Trophoblast cell (in vitro differentiated cells and primary cell): ENCODE data around the gene RPL22.

Experiments
- DNase-seq, 2 donors: peaks; one replicate each; pipeline ENCODE4 v3.0.0-alpha.2; 2016
- H2AFZ ChIP-seq: 2 replicates; pipeline ENCODE4 v1.6.1; 2013; ENCODE audit warnings: low read length, moderate library complexity, mild to moderate bottlenecking; ENCODE audit not compliant: insufficient read depth, poor library complexity
- H2AK5ac ChIP-seq: 2 replicates; pipeline ENCODE4 v1.6.1; 2013; ENCODE audit warnings: mild to moderate bottlenecking, low read length
- H2BK120ac ChIP-seq: 2 replicates; pipeline ENCODE4 v1.6.1; 2013; ENCODE audit warnings: low read length, mild to moderate bottlenecking, moderate library complexity; ENCODE audit not compliant: insufficient read depth, poor library complexity
- H2BK12ac ChIP-seq: 2 replicates; pipeline ENCODE4 v1.6.1; 2013; ENCODE audit warnings: mild to moderate bottlenecking, low read length, moderate library complexity
- H2BK5ac ChIP-seq: 2 replicates; pipeline ENCODE4 v1.6.1; 2013; ENCODE audit warnings: low read length, low read depth, moderate library complexity, mild to moderate bottlenecking; ENCODE audit not compliant: poor library complexity
- H3K14ac ChIP-seq: 2 replicates; pipeline ENCODE4 v1.6.1; 2013; ENCODE audit warnings: mild to moderate bottlenecking, low read length
- H3K18ac ChIP-seq: 2 replicates; pipeline ENCODE4 v1.6.1; 2013; ENCODE audit warnings: mild to moderate bottlenecking, low read length
- H3K23ac ChIP-seq: 2 replicates; pipeline ENCODE4 v1.6.1; 2013; ENCODE audit warnings: low read length
- H3K27ac ChIP-seq: 2 replicates; pipeline ENCODE4 v1.5.1; 2013; ENCODE audit warnings: low read depth, mild to moderate bottlenecking, inconsistent platforms, low read length, moderate library complexity
- H3K27me3 ChIP-seq: 2 replicates; pipeline ENCODE4 v1.6.1; 2013; ENCODE audit warnings: inconsistent platforms, mild to moderate bottlenecking, low read length, moderate library complexity; ENCODE audit not compliant: insufficient read depth
- H3K36me3 ChIP-seq, 2 experiments: 1 replicate in 1 of 2; 2 replicates in 1 of 2; pipeline ENCODE4 v1.6.1; 2013; ENCODE audit warnings: low read length in 2 of 2, mild to moderate bottlenecking in 2 of 2, moderate library complexity in 1 of 2; ENCODE audit not compliant: insufficient read depth in 2 of 2, control insufficient read depth in 1 of 2
- H3K4ac ChIP-seq: 2 replicates; pipeline ENCODE4 v1.6.1; 2013; ENCODE audit warnings: low read depth, mild to moderate bottlenecking, low read length, moderate library complexity
- H3K4me1 ChIP-seq, 2 experiments: 1 replicate in 1 of 2; 2 replicates in 1 of 2; pipeline ENCODE4 v1.6.1; 2013; ENCODE audit warnings: low read length in 2 of 2, mild to moderate bottlenecking in 2 of 2, moderate library complexity in 1 of 2; ENCODE audit not compliant: insufficient read depth in 2 of 2, control insufficient read depth in 1 of 2
- H3K4me2 ChIP-seq: 2 replicates; pipeline ENCODE4 v1.6.1; 2013; ENCODE audit warnings: inconsistent platforms, mild to moderate bottlenecking, low read length, moderate library complexity
- H3K4me3 ChIP-seq: 2 replicates; pipeline ENCODE4 v1.5.1; 2013; ENCODE audit warnings: mild to moderate bottlenecking, low read depth, low read length, inconsistent platforms
- H3K79me1 ChIP-seq: one replicate; pipeline ENCODE4 v1.6.1; 2013; ENCODE audit warnings: low read length
- H3K79me2 ChIP-seq: 2 replicates; pipeline ENCODE4 v1.6.1; 2013; ENCODE audit warnings: low read length, mild to moderate bottlenecking; ENCODE audit not compliant: control insufficient read depth, insufficient read depth, poor library complexity
- H3K9ac ChIP-seq: 2 replicates; pipeline ENCODE4 v1.6.1; 2013; ENCODE audit warnings: mild to moderate bottlenecking, low read length
- H3K9me3 ChIP-seq: 2 replicates; pipeline ENCODE4 v1.6.1; 2013; ENCODE audit warnings: low read depth, mild to moderate bottlenecking, control low read depth, inconsistent platforms, low read length; ENCODE audit not compliant: insufficient read depth
- H4K12ac ChIP-seq: 2 replicates; pipeline ENCODE4 v1.6.1; 2013; ENCODE audit warnings: low read depth, mild to moderate bottlenecking, low read length, moderate library complexity
- H4K8ac ChIP-seq: 2 replicates; pipeline ENCODE4 v1.6.1; 2013; ENCODE audit warnings: low read depth, mild to moderate bottlenecking, low read length, moderate library complexity
- H4K91ac ChIP-seq: one replicate; pipeline ENCODE4 v1.6.1; 2013; ENCODE audit warnings: low read depth, mild to moderate bottlenecking, low read length, moderate library complexity
- WGBS: extraction: QIAGEN DNeasy Blood & Tissue Kit; methylation state at CpG from one replicate; pipeline ENCODE4 v1.1.7; 2013; ENCODE audit warnings: missing lambda C conversion rate; ENCODE audit not compliant: insufficient read length, insufficient coverage; ENCODE audit errors: extremely low coverage; 5-methylcytosine and 5-hydroxymethylcytosine counted together

The RPL22 gene

DNA sequence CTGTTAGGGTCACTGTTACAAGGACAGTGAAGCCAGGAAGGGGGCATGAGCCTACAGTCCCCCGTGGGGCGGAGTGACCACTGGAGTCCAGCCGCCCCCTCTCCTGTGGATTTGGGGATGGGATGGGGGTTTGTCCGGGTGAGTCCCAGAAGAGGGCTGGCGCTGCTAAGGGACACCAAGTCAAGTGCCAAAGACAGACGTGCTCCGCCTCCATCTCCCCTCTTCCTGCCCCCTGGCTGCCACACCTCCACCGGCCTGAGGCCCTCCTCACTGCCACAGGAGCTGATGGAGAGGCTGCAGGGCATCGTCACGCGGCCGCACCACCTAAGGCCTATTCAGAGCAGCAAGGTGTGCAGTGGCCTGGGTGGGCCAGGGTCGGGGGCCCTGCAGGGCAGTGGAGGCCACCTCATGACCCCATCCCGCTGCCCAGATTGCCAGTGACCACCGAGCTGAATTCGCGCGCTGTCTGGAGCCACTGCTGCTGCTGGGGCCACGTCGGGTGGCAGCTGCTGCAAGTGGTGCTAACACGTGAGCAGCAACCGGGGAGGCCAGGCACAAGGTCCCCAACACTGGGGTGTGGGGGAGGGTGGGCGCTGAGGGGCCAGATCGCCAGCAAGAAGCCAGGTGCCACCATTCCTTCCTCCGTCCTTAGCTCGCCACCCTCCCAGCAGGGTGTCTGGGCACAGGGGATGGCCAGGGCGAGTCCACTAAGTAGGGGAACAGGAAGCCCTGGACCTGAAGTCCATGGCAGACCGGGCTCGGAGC lies 11.4 kb upstream of the RPL22 start:
- WGBS = no CpG with 5 or more reads among the region's 29 CpGs
- Histone ChIP-seq H4K8ac (no peak overlapping the region), H3K14ac (no peak overlapping the region), H4K12ac (no peak overlapping the region), H2BK120ac (no peak overlapping the region), H3K79me2 (no peaks in the 10 kb centered on the region), H3K4me2 (no peak overlapping the region), H2BK12ac (no peak overlapping the region), H3K79me1 (peaks cover 1% of the 10 kb centered on the region), H4K91ac (no peak overlapping the region), H3K27ac (no peak overlapping the region), H3K4me1 (peaks cover 8 to 16% of the 10 kb centered on the region in 2 experiments), H3K27me3 (peaks cover 18% of the 10 kb centered on the region), H2BK5ac (no peak overlapping the region), H3K4ac (no peak overlapping the region), H3K4me3 (no peak overlapping the region), H3K23ac (no peak overlapping the region), H3K9me3 (peaks cover 16% of the 10 kb centered on the region), H3K9ac (no peak overlapping the region), H3K36me3 (peaks cover 0 to 4% of the 10 kb centered on the region in 2 experiments), H3K18ac (no peak overlapping the region), H2AFZ (no peak overlapping the region), H2AK5ac (no peak overlapping the region)
- DNase-seq = no peak

DNA sequence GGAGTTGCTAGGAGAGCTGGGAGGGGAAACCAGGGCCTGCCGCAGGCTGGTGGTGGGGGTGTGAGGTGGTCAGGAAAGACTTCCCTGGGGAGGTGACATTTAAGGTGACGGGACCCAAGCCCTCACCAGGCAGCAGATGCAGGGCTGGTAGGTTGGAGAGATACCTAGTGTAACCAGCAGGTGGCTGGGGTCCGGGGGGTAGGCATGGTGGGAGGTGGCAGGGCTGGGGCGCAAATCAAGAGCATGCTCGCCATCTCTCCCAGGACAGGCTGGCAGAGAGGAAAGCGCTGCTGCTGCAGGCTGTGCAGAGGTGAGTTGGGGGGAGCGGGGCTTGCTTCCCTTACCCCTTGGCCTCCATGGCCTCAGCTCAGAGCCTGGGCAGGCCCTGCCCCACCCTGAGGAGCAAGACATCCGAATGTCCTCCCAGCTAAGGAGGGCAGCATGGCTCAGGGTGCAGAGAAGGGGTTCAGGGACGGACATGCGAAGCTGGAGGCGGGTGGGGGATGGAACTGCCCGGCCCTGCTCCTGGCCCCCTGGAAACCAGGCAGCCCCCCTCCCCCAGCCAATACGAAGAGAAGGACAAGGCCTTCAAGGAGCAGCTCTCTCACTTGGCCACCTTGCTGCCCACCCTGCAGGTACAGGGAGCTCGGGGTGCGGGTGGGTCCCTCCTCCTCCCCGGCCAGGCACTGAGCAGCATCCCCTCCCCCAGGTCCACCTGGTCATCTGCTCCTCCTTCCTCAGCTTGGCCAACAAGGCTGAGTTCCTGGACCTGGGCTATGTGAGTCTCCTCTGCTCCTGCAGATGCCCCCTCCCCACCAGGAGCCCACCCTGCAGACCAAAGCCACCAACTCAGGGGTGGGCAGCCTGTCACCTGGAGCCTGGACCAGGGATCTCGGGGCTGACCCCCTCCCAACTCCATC lies 10.5 kb upstream of the RPL22 start:
- H3K79me2 ChIP-seq = peaks cover 2% of the 10 kb centered on the region
- no peak overlapping the region for H3K14ac ChIP-seq
- H3K9ac ChIP-seq = no peak overlapping the region
- H2AK5ac ChIP-seq = no peak overlapping the region
- H3K4ac ChIP-seq = no peak overlapping the region
- H3K27ac ChIP-seq = no peak overlapping the region
- peaks cover 18% of the 10 kb centered on the region for H3K27me3 ChIP-seq
- no peak overlapping the region for H2BK12ac ChIP-seq
- H4K12ac ChIP-seq = no peak overlapping the region
- H3K4me3 ChIP-seq = no peak overlapping the region
- peaks cover 5% of the 10 kb centered on the region for H3K79me1 ChIP-seq
- H3K9me3 ChIP-seq = peaks cover 18% of the 10 kb centered on the region
- no peak overlapping the region for H4K8ac ChIP-seq
- H2BK120ac ChIP-seq = no peak overlapping the region
- H2AFZ ChIP-seq = no peak overlapping the region
- WGBS = no CpG with 5 or more reads among the region's 17 CpGs
- H4K91ac ChIP-seq = no peak overlapping the region
- DNase-seq = no peak
- peaks cover 0 to 4% of the 10 kb centered on the region in 2 experiments for H3K36me3 ChIP-seq
- H3K18ac ChIP-seq = no peak overlapping the region
- H3K4me1 ChIP-seq = peaks cover 11 to 20% of the 10 kb centered on the region in 2 experiments
- peak overlapping the region; percentile 65 for H3K4me2 ChIP-seq
- no peak overlapping the region for H3K23ac ChIP-seq
- no peak overlapping the region for H2BK5ac ChIP-seq

DNA sequence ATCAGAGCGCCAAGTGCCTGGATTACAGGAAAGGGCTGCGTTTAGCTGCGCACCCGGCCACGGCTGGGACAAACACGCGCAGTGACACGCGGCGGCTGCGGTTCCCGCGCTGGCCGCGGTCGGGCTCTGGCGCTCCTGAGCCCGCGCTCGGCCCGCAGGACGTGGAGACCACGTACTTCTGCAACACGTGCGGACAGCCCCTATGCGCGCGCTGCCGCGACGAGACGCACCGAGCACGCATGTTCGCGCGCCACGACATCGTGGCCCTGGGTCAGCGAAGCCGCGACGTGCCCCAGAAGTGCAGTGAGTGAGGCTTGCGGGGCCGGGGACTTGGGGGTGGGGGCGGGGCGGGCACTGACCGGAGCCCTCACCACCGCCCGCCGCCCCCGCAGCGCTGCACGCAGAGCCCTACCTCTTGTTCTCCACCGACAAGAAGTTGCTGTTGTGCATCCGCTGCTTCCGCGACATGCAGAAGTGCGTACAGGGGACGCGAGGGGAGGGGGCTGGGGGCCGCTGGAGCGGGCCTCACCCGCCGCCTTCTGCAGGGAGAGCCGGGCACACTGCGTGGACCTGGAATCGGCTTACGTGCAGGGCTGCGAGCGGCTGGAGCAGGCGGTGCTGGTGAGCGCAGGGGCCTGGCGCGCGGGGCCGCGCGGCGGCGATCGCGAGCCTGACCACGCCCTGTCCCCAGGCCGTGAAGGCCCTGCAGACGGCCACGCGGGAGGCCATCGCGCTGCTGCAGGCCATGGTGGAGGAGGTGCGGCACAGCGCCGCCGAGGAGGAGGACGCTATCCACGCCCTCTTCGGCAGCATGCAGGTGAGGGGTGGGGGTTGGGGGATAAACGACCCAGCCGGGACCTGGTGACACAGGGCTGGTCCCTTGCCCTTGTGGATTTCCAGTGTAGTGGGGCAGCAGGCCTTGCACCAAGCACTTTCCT lies 9.6 kb upstream of the RPL22 start:
- Histone ChIP-seq H4K8ac (peak overlapping the region; percentile 17), H3K4me3 (peak overlapping the region; percentile 59), H3K14ac (no peak overlapping the region), H3K79me1 (peaks cover 5% of the 10 kb centered on the region), H3K9ac (no peak overlapping the region), H2AFZ (no peak overlapping the region), H3K23ac (no peak overlapping the region), H3K4me2 (peak overlapping the region; percentile 65), H3K79me2 (peaks cover 2% of the 10 kb centered on the region), H2BK12ac (no peak overlapping the region), H3K36me3 (peaks cover 0 to 4% of the 10 kb centered on the region in 2 experiments), H2AK5ac (no peak overlapping the region), H2BK5ac (no peak overlapping the region), H3K4me1 (peaks cover 13 to 20% of the 10 kb centered on the region in 2 experiments), H2BK120ac (no peak overlapping the region), H4K91ac (no peak overlapping the region), H3K9me3 (peaks cover 20% of the 10 kb centered on the region), H4K12ac (no peak overlapping the region), H3K27me3 (peaks cover 18% of the 10 kb centered on the region), H3K27ac (no peak overlapping the region), H3K4ac (no peak overlapping the region), H3K18ac (no peak overlapping the region)
- peak in 1 of 2 donors; percentile 75 for DNase-seq
- no CpG with 5 or more reads among the region's 99 CpGs for WGBS

- Histone ChIP-seq H3K4me2 (no peak overlapping the region), H4K91ac (no peak overlapping the region), H3K23ac (no peak overlapping the region), H3K4me3 (no peak overlapping the region), H4K8ac (no peak overlapping the region), H3K4ac (no peak overlapping the region), H3K36me3 (peaks cover 0 to 4% of the 10 kb centered on the region in 2 experiments), H3K18ac (no peak overlapping the region), H3K27me3 (peaks cover 18% of the 10 kb centered on the region), H2BK120ac (no peak overlapping the region), H3K9me3 (peaks cover 20% of the 10 kb centered on the region), H2BK5ac (no peak overlapping the region), H3K4me1 (peaks cover 13 to 20% of the 10 kb centered on the region in 2 experiments), H2BK12ac (no peak overlapping the region), H3K27ac (no peak overlapping the region), H2AK5ac (no peak overlapping the region), H2AFZ (no peak overlapping the region), H3K9ac (no peak overlapping the region), H4K12ac (no peak overlapping the region), H3K79me1 (peaks cover 5% of the 10 kb centered on the region), H3K14ac (no peak overlapping the region), H3K79me2 (peaks cover 2% of the 10 kb centered on the region)
- DNase-seq = peak in 1 of 2 donors; percentile 17
- WGBS = no CpG with 5 or more reads among the region's 10 CpGs
Measured at GRCh38 chr1:6207921-6208320, 8.5 kb upstream of the RPL22 start.
